NCI-H345 treated with DMSO at 0.1 percent for 48 hours (cell line): Measurements from ENCODE around the gene GRM4.

Source experiments
- DNase-seq: peaks from one replicate; lab custom pipeline; 2025; ENCODE audit not compliant: unreplicated experiment; lab: John Stamatoyannopoulos, UW

GRM4 gene

GRCh38 chr6:33983109-33983716, 162.7 kb downstream of the GRM4 start:
- no peak for DNase-seq

- no peak for DNase-seq
These were observed 164.0 kb downstream of the GRM4 start for GRCh38 chr6:33981861-33982260.

DNA sequence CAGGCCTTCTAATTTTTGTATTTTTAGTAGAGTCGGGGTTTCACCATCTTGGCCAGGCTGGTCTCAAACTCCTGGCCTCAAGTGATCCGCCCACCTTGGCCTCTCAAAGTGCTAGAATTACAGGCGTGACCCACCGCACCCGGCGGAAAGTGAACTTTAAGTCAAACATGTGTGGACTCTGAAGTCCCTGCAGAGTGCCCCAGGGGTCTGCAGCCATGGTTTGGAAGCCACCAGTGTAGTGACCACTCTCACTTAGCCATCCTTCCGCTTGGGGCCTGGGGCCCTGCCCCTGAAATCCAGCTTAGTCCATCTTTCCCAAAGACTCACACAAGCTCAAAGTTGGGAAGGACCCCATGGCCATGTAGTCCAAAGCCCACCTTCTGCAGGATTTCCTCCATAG, 164.5 kb downstream of the GRM4 start:
- no peak for DNase-seq

- DNase-seq, result no peak
These were observed 165.4 kb downstream of the GRM4 start for GRCh38 chr6:33980176-33981175.

GRCh38 chr6:33979750-33980149, 166.1 kb downstream of the GRM4 start:
- no peak for DNase-seq

- no peak for DNase-seq
These were observed 167.3 kb downstream of the GRM4 start for GRCh38 chr6:33978412-33979150.

GRCh38 chr6:33977606-33978411, 168.1 kb downstream of the GRM4 start:
- DNase-seq, result no peak

DNA sequence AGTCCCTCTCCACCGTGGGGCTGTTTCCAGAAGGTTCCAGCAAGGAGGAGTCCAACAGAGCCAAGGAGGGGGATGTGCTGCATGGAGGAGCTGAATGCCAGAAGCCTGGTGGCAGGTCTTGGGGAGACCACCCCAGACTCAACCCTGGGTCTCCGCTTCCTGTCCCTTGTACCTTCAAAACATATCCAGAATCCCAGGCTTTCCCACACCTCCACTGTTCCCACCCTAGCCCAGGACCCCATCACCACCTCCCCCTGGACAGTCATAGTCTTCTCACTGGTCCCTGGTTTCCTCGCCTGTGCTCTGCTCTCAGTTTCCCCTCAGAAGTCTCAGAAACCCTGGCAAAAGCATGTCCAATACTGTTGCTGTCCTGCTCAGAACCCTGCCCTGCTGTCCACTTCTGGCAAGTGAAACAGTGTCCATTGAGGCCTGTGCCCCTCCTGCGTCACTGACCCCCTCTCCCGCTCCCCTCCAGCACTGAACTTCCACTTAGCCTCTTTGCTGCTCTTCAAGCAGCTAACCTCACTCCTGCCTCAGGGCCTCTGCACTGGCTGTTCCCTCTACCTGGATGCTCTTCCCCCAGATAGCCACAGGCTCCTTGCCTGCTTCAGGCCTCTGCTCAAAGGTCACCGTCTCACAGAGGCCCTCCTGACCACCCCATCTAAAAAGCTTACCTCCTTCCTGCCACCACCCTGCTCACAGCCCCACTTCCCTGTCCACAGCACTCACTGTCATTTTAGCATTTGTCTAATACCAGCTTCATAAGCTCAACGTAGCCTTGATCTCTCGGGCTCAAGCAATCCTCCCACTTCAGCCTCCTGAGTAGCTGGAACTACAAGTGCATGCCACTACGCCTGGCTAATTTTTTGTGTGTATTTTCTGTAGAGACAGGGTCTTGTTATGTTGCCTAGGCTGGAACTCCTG, 169.2 kb downstream of the GRM4 start:
- DNase-seq, result no peak

DNA sequence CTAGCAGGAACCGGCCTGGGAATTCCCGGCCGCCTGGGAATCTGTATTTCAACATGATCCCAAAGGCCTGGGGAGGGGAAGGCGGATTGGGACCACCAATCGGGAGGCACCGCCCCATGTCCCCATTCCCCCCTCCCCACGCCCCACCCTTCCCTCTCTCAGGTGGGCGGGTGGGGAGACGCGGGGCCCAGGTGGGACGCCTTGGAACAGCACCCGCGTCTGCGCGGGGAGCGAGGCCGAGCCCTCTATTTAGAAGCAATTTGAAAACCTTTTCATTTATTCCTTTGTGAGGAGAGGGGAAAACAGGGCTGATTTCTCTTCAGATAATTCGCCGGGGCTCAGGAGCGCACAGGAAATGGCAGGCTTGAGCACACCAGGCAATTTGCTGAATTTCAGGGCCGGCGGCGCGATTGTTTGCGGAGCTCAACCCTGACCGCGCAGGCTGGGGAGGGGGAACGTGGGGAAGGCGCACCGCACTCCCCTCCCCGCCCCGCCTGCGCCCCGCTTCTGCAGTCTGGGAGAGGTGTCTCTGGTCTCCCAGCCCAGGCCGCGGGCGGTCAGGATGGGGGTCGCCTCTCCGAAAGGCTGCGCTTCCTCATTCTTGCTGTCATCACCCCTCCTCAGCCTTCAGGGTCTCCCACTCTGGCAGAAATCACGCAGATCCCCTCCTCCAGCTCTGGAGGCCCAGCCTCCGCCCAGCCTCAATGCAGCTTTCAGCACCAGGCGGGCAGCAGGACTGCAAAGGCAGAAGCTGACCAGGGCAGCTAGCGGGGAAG, 170.0 kb downstream of the GRM4 start:
- no peak for DNase-seq

- DNase-seq, result no peak
These were observed 171.4 kb downstream of the GRM4 start for GRCh38 chr6:33974471-33974870.

GRCh38 chr6:33974030-33974429, 171.9 kb downstream of the GRM4 start:
- DNase-seq, result no peak

DNA sequence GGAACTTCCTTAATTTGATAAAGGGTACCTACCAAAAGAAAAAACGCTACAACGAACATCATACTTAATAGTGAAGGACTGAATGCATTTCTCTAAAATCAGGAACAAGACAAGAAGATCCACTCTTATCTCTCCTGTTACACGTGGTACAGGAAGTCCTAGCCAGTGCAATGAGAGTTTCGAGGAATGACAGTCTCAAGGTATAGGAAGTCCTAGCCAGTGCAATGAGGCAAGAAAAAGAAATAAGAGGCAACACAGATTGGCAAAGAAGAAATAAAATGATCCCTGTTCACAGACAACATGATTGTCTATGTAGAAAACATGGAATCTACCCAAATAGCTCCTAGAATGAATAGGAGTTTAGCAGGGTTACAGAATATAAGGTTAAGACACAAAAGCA, 174.3 kb downstream of the GRM4 start:
- DNase-seq, result no peak
